Ishikawa (cell line): ENCODE results near the gene MRPS6.

Experiments
- CEBPB ChIP-seq: IDR thresholded peaks from 2 replicates; pipeline ENCODE4 v1.6.1; 2012
- CREB1 ChIP-seq: IDR thresholded peaks from 2 replicates; pipeline ENCODE4 v1.6.1; 2012; ENCODE audit warnings: low read depth
- EGR1 ChIP-seq: IDR thresholded peaks from 2 replicates; pipeline ENCODE4 v1.6.1; 2012
- EP300 ChIP-seq: IDR thresholded peaks from 2 replicates; pipeline ENCODE4 v1.6.1; 2012; ENCODE audit warnings: borderline replicate concordance
- FOXM1 ChIP-seq: IDR thresholded peaks from 2 replicates; pipeline ENCODE4 v1.6.1; 2012; ENCODE audit warnings: low read depth, borderline replicate concordance
- NFIC ChIP-seq: IDR thresholded peaks from 2 replicates; pipeline ENCODE4 v1.6.1; 2012
- RAD21 ChIP-seq: IDR thresholded peaks from 2 replicates; pipeline ENCODE4 v1.6.1; 2012; ENCODE audit warnings: low read depth
- TAF1 ChIP-seq: IDR thresholded peaks from 2 replicates; pipeline ENCODE4 v1.6.1; 2012; ENCODE audit warnings: low read depth, mild to moderate bottlenecking
- TCF12 ChIP-seq: IDR thresholded peaks from 2 replicates; pipeline ENCODE4 v1.6.1; 2012; ENCODE audit warnings: low read depth
- TEAD4 ChIP-seq: IDR thresholded peaks from 2 replicates; pipeline ENCODE4 v1.6.1; 2012
- USF1 ChIP-seq: IDR thresholded peaks from 2 replicates; pipeline ENCODE4 v1.6.1; 2012
- YY1 ChIP-seq: IDR thresholded peaks from 2 replicates; pipeline ENCODE4 v1.6.1; 2012; ENCODE audit warnings: low read depth
- ZBTB7A ChIP-seq: IDR thresholded peaks from 2 replicates; pipeline ENCODE4 v1.6.1; 2012; ENCODE audit warnings: low read depth
- TF ChIP-seq, protein P1 (sequence below): IDR thresholded peaks from 2 replicates; pipeline ENCODE4 v1.6.1; 2012
- TF ChIP-seq, protein P2 (sequence below): IDR thresholded peaks from 2 replicates; pipeline ENCODE4 v1.6.1; 2012; ENCODE audit warnings: low read depth, mild to moderate bottlenecking

The MRPS6 gene

DNA sequence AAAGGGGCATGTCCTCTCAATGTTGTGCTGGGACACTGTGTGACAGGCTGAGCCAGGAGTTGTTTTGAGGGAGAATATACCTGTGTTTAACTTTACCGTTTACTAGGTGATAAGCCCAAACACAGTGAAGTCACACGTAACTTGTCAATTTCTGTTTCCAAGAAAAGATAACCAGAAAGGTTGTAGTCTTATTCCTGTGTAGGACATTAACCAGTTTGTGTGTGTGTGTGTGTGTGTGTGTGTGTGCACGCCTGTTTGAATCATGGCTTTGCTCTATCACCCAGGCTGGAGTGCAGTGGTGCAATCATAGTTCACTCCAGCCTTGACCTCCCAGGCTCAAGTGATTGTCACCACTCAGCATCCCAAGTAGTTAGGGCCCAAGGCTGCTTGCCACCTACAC is 83.6 kb downstream of the MRPS6 start:
- TF ChIP-seq CEBPB (no peak), NFIC (no peak), EGR1 (no peak), FOXM1 (no peak), ZBTB7A (no peak), RAD21 (no peak), EP300 (no peak), TEAD4 (no peak)
- TF ChIP-seq, protein P1, sequence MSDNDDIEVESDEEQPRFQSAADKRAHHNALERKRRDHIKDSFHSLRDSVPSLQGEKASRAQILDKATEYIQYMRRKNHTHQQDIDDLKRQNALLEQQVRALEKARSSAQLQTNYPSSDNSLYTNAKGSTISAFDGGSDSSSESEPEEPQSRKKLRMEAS = no peak

GRCh38 chr21:34157521-34157920 is 84.1 kb downstream of the MRPS6 start:
- TF ChIP-seq CEBPB (no peak), TAF1 (no peak), EGR1 (no peak), RAD21 (no peak), TCF12 (no peak), EP300 (no peak), TEAD4 (no peak), CREB1 (no peak), USF1 (no peak), NFIC (no peak), FOXM1 (no peak), ZBTB7A (no peak), YY1 (no peak)
- TF ChIP-seq, protein P1 = no peak
- TF ChIP-seq, protein P2, sequence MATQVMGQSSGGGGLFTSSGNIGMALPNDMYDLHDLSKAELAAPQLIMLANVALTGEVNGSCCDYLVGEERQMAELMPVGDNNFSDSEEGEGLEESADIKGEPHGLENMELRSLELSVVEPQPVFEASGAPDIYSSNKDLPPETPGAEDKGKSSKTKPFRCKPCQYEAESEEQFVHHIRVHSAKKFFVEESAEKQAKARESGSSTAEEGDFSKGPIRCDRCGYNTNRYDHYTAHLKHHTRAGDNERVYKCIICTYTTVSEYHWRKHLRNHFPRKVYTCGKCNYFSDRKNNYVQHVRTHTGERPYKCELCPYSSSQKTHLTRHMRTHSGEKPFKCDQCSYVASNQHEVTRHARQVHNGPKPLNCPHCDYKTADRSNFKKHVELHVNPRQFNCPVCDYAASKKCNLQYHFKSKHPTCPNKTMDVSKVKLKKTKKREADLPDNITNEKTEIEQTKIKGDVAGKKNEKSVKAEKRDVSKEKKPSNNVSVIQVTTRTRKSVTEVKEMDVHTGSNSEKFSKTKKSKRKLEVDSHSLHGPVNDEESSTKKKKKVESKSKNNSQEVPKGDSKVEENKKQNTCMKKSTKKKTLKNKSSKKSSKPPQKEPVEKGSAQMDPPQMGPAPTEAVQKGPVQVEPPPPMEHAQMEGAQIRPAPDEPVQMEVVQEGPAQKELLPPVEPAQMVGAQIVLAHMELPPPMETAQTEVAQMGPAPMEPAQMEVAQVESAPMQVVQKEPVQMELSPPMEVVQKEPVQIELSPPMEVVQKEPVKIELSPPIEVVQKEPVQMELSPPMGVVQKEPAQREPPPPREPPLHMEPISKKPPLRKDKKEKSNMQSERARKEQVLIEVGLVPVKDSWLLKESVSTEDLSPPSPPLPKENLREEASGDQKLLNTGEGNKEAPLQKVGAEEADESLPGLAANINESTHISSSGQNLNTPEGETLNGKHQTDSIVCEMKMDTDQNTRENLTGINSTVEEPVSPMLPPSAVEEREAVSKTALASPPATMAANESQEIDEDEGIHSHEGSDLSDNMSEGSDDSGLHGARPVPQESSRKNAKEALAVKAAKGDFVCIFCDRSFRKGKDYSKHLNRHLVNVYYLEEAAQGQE = no peak

DNA sequence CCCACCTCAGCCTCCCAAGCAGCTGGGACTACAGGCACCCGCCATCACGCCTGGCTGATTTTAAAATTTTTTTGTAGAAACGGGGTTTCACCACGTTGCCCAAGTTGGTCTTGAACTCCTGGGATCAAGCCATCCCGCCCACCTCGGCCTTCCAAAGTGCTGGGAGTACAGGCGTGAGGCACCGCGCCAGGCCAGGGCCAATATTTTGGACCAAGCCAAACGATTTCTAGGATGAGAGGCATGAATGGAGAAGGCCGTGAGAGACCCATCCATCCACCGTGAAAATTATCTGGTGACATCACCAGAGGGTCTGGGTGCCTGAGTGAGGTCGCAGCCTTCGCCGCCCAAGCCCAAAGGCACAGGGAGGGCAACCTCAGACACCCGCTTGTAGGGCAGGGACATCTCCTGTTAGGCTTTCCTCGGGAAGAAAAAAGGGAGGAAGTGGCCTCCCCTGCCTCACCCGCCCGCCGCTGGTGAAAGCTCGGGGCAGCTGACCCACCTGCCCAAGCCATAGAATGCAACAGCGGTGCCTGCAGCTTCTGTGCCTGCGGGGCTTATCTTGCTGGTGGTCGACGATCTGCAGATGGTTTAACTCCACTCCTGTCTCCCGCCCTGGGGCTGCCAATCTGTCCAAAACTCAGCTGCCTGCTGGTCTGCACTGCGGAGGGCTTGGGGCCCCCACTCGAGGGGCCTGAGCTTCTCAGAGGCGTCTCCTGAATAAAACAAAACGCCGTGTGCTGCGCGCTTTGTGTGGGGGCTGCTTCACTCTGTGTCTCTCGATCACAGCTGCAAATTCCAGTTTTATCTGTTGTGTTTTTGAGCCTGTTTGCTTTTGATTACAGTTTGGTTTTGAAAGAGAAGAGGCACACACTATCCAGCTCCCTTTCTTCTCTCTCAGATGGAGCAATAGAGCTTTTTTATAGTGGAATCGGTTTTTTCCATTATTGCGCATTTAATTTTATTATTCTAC is 85.8 kb downstream of the MRPS6 start:
- TF ChIP-seq CEBPB = no peak

DNA sequence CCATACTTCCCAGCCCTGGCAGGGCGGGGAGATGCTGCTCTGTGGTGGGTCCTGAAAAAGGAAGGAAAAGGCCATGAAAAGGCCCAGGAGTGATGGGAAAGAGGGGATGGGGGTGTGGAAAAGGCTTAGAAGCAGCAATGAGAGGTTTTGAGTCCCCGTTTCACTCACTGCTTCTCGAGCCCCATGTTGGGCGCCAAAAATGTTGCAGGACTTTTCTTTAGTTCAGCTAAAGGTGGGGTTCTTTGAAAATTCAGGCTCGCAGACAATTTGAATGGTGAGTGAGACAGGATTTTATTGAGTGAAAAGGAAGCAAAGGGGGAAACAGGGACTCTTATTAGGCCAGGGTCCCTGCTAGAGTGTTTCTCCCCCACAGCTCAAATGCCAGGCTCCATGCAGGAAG is 93.1 kb downstream of the MRPS6 start:
- no peak for TF ChIP-seq CEBPB
- TF ChIP-seq TAF1 = no peak
- TF ChIP-seq TEAD4 = no peak
- no peak for TF ChIP-seq NFIC
- TF ChIP-seq EGR1 = no peak
- no peak for TF ChIP-seq YY1
- TF ChIP-seq RAD21 = no peak
- TF ChIP-seq USF1 = no peak
- TF ChIP-seq EP300 = no peak
- no peak for TF ChIP-seq CREB1
- TF ChIP-seq, protein P1 = no peak
- no peak for TF ChIP-seq ZBTB7A
- TF ChIP-seq TCF12 = no peak
- TF ChIP-seq, protein P2 = no peak
- TF ChIP-seq FOXM1 = no peak

DNA sequence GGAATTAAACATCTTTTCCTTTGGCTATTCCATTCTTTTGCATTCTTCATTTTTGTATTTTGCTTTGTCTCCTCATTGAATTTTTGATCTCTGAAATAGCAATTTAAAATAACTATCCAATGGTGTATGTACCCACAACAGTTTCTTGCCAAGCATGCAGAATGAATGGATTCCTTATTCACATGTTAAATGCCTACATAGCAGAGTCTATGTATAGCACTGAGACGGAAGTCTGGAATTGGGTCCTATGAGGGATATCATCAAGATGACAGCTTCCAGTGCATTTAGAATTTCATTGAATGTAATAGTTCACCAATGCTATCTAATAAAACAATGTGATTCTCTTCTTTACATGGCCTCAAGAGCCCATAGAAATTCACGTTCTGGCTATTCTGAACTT is 97.5 kb downstream of the MRPS6 start:
- TF ChIP-seq RAD21 = no peak
- TF ChIP-seq TCF12 = no peak
- TF ChIP-seq, protein P1 = no peak
- no peak for TF ChIP-seq FOXM1
- TF ChIP-seq EGR1 = no peak
- no peak for TF ChIP-seq CEBPB
- TF ChIP-seq USF1 = no peak
- TF ChIP-seq EP300 = no peak
- TF ChIP-seq TAF1 = no peak
